CD4-positive, alpha-beta T cell treated with Interleukin-15 for 4 hours (primary cell): ENCODE measurements around the gene HDAC7.

Source experiments
- DNase-seq: peaks from one replicate; pipeline ENCODE4 v3.0.0-alpha.2; 2020; ENCODE audit warnings: low spot score

The HDAC7 gene

GRCh38 chr12:47819896-47820630, at the start of gene HDAC7:
Gene HDAC7, minus strand, starts transcription at chr12:47819903. Its CDS starts 118 bp downstream, at chr12:47819785.
- DNase-seq, result peak; percentile 74

GRCh38 chr12:47868552-47869031, 48.9 kb upstream of the HDAC7 start:
- DNase-seq, result no peak

GRCh38 chr12:47868041-47868440, 48.3 kb upstream of the HDAC7 start:
- no peak for DNase-seq

- peak; percentile 7 for DNase-seq
Observed at GRCh38 chr12:47867495-47867941, 47.8 kb upstream of the HDAC7 start.

- no peak for DNase-seq
Observed at GRCh38 chr12:47864646-47865235, 45.0 kb upstream of the HDAC7 start.

GRCh38 chr12:47863985-47864384, 44.3 kb upstream of the HDAC7 start:
- no peak for DNase-seq

DNA sequence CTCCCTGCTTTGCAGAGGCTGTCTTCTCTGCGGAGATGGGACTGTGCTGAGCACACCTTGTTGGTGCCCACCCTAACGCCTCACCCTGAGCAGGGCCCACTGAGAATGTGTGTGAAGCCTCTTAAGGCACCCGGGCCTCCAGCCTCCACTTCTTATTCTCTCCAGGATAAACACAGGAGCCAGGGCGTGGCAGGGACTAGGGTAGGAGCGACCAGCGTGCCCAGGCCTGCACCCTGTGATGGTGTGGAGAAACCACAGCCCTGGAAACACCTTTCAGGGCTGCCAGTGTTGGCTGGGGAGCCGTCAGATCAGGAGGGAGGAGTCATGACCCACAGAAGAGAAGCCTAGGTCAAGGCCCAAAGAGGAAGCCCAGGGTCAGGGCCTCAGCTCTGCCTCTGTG, 43.8 kb upstream of the HDAC7 start:
- no peak for DNase-seq

DNA sequence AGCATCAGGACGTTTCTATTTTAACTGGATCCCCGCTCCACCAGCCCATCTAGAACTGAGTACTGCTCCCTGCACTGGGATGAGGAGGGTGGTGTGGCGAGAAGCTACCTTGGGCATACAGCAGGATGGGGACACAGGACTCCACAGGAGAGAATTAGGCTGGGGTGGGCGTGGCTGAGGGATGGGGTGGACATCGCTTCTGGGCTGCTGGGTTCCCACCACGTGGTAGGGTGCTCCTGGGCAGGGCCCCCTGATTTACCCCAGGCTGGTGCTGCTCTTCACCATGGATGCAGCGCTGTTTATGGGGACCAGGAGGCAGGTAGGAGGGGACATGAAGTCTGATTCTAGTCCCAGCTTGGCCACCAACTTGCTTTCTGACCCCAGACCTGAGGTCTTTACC, 43.2 kb upstream of the HDAC7 start:
- DNase-seq, result no peak

- DNase-seq, result no peak
Observed at GRCh38 chr12:47862167-47862750, 42.6 kb upstream of the HDAC7 start.

- no peak for DNase-seq
Observed at GRCh38 chr12:47860873-47861272, 41.2 kb upstream of the HDAC7 start.

DNA sequence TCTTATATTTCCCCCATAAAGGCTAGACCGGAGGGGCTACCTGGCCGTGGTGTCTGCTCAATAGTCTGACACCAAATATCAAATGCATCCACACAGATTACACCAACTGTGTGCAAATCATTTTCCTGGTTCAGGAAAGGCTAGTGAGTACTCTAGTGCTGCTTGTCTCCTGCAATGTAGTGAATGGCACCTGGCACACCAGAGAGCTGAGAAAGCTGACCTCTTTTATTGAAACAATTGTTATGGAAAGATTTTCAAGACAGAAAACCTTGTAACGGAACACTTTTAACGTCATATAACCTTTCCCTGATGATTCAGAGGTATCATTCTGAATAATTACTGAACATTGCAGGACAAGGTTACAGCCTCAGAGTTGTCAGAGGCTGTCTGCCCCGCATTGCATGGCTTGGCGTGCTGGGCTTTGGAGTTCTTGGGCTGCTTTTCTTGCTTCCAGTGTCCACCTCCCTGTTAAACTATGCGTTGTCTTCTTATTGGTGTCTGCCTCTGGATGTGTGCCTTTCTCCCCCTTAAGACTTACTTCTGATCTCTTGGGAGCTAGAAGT, 40.7 kb upstream of the HDAC7 start:
- no peak for DNase-seq

DNA sequence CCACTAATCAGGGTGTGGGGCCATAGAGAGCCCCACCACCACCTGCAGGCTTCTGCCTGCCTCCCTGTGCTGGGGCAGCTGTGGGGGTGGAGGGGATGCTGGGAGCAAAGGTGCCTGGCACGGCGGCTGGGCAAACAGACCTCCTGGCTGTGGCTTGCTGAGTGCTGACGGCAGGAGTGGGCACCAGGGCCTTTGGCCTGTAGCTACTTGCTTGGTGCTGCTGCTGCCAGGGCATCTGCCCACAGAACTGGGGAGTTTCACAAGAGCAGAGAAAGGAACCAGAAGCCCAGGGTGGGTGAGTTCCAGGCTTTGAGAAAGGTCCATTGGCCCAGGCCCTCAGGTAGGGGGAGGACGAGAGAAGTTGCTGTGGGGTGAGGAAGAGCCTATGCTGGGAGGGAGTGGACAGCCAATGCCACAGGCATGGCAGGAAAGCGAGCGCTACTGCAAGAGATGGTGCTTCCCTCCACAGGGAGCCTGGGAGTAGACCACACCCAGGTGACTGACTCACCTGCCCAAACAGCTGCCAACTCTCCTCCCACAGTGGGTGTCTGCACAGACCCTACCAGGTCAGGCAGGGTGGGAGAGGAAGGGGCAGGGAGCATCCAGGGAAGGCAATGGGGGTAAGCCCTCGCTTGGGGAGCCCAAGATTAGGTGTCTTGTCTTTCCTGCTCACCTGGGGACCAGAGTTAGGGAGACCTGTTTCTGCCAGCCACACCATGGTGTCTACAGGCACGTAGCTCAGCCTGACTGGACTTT, 39.0 kb upstream of the HDAC7 start:
- no peak for DNase-seq

GRCh38 chr12:47856721-47857575, 37.2 kb upstream of the HDAC7 start:
- DNase-seq, result no peak

DNA sequence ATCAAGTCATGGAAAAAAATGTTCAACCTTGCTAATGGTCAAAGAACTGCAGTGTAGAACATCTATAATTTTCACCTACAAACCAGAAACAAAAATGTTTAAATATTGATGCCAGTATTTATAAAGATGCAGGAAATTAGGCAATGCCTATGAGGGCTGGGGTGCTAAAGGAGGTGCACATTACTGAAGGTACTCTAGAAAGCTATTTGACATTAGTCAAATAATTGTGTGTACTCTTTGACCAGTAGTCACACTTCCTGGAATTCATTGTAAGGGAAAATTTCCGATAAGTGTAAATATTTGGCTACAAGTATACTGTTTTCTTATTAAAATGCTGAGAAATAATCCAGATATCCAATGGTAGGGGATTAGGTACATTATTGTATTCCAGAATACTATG, 36.4 kb upstream of the HDAC7 start:
- DNase-seq, result no peak

GRCh38 chr12:47855502-47855901, 35.8 kb upstream of the HDAC7 start:
- DNase-seq, result no peak

GRCh38 chr12:47854531-47854930, 34.8 kb upstream of the HDAC7 start:
- no peak for DNase-seq

DNA sequence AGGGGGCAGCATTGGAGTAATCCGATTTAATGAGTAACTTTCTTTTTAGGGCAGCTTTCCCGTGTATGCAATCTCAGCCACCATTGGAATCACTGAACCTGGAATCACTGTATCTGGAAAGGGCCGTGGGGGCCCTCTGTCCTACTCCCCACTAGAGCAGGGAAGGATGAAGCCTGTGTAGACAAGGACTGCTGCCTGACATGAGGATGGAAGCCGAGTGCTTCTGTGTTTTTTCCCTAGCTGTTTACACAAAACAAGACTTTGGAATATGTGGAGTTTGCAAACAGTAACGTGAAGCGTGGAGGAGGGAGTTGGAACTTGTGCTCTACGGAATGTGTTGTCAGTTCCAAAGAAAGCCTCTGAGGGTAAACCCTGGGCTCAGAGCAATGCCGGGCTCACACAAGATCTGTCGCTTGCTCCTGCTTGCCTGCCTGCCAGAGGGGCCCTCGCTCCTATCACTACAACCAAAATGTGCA, 32.4 kb upstream of the HDAC7 start:
- no peak for DNase-seq

DNA sequence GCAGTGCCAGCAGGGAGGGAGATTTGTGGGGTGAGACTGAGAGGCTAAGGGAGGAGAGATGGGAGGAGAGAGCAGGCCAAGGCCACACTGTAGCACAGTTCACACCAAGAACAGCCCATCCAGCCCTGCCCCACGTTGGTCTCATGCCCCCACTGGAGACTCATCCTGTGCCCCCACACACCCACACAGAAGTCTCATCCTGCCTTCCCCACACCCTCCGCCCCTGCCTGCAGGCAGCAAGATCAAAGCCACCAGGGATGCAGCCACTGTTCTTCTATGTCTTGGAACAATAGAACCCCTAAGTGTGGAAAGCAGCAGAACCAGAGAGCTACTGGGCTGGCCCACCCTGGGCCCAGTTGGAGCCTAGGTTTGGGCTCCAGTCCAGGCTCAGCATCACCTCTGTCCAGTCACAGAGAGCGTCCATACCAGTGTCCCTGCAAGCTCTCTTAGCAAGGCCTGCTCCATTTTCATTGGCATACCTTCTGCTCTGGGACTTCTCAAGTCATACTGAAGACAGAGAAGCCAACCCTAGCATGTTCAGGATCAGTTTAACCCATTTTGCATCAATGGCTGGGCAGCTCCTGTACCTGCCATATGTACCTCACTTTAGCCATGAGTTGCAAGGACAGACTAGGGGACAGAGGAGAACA, 31.7 kb upstream of the HDAC7 start:
- no peak for DNase-seq

GRCh38 chr12:47850153-47851084, 30.7 kb upstream of the HDAC7 start:
- no peak for DNase-seq
